ENCODE results near the gene RUVBL2.

The RUVBL2 gene

GRCh38 chr19:48963371-48964204 lies 30.1 kb upstream of the RUVBL2 start:
- peaks cover 0 to 21% (median 7%) of the 10 kb centered on the region in 5 donors for H3K36me3 ChIP-seq (ENCODE audit: control insufficient read depth in 5 of 5, insufficient read depth in 5 of 5, low read length in 5 of 5)
- no peaks in the 10 kb centered on the region for H3K9me3 ChIP-seq (ENCODE audit: control insufficient read depth in 5 of 5, low read length in 5 of 5)
- H3K9ac ChIP-seq (ENCODE audit: low read length in 5 of 5): peak overlapping the region; percentile 65 to 97 (median 82)
- H3K27ac ChIP-seq (ENCODE audit: low read depth, low read length): peak overlapping the region; percentile 99
- H3K27me3 ChIP-seq (ENCODE audit: control insufficient read depth in 5 of 5, insufficient read depth in 4 of 5, low read length in 5 of 5): no peaks in the 10 kb centered on the region
- H3K4me3 ChIP-seq (ENCODE audit: low read depth in 1 of 5, low read length in 5 of 5): peak overlapping the region; percentile 42 to 97 (median 68)
- peaks cover 8 to 62% (median 56%) of the 10 kb centered on the region in 5 donors for H3K4me1 ChIP-seq (ENCODE audit: control insufficient read depth in 5 of 5, insufficient read depth in 5 of 5, low read length in 5 of 5)

GRCh38 chr19:48964205-48965039 lies 29.3 kb upstream of the RUVBL2 start:
- Histone ChIP-seq H3K27me3 (ENCODE audit: control insufficient read depth in 5 of 5, insufficient read depth in 4 of 5, low read length in 5 of 5) (no peaks in the 10 kb centered on the region), H3K9me3 (ENCODE audit: control insufficient read depth in 5 of 5, low read length in 5 of 5) (no peaks in the 10 kb centered on the region), H3K4me1 (ENCODE audit: control insufficient read depth in 5 of 5, insufficient read depth in 5 of 5, low read length in 5 of 5) (peaks cover 8 to 70% (median 65%) of the 10 kb centered on the region in 5 donors), H3K27ac (ENCODE audit: low read depth, low read length) (peak overlapping the region; percentile 99), H3K9ac (ENCODE audit: low read length in 5 of 5) (peak overlapping the region; percentile 65 to 97 (median 82)), H3K4me3 (ENCODE audit: low read depth in 1 of 5, low read length in 5 of 5) (peak overlapping the region; percentile 42 to 97 (median 68)), H3K36me3 (ENCODE audit: control insufficient read depth in 5 of 5, insufficient read depth in 5 of 5, low read length in 5 of 5) (peaks cover 0 to 29% (median 12%) of the 10 kb centered on the region in 5 donors)

- Histone ChIP-seq H3K36me3 (ENCODE audit: control insufficient read depth in 5 of 5, insufficient read depth in 5 of 5, low read length in 5 of 5) (peaks cover 0 to 37% (median 19%) of the 10 kb centered on the region in 5 donors), H3K4me3 (ENCODE audit: low read depth in 1 of 5, low read length in 5 of 5) (peak within 1 kb of the TSS; percentile 81 to 97 (median 96)), H3K27ac (ENCODE audit: low read depth, low read length) (peak within 1 kb of the TSS; percentile 99), H3K4me1 (ENCODE audit: control insufficient read depth in 5 of 5, insufficient read depth in 5 of 5, low read length in 5 of 5) (peaks cover 8 to 73% (median 69%) of the 10 kb centered on the region in 5 donors), H3K9ac (ENCODE audit: low read length in 5 of 5) (peak within 1 kb of the TSS; percentile 83 to 97 (median 88)), H3K9me3 (ENCODE audit: control insufficient read depth in 5 of 5, low read length in 5 of 5) (no peaks in the 10 kb centered on the region), H3K27me3 (ENCODE audit: control insufficient read depth in 5 of 5, insufficient read depth in 4 of 5, low read length in 5 of 5) (no peaks in the 10 kb centered on the region)
Measured at GRCh38 chr19:48965040-48965805, 28.5 kb upstream of the RUVBL2 start, which contains the start of gene FTL. Gene FTL (plus strand): TSS chr19:48965309. CDS start chr19:48965508, 199 bp downstream.

GRCh38 chr19:48965806-48966540 lies 27.7 kb upstream of the RUVBL2 start:
- Histone ChIP-seq H3K9me3 (ENCODE audit: control insufficient read depth in 5 of 5, low read length in 5 of 5) (no peaks in the 10 kb centered on the region), H3K9ac (ENCODE audit: low read length in 5 of 5) (peak overlapping the region; percentile 75 to 96 (median 83)), H3K27me3 (ENCODE audit: control insufficient read depth in 5 of 5, insufficient read depth in 4 of 5, low read length in 5 of 5) (no peaks in the 10 kb centered on the region), H3K36me3 (ENCODE audit: control insufficient read depth in 5 of 5, insufficient read depth in 5 of 5, low read length in 5 of 5) (peaks cover 0 to 44% (median 24%) of the 10 kb centered on the region in 5 donors), H3K4me3 (ENCODE audit: low read depth in 1 of 5, low read length in 5 of 5) (peak overlapping the region; percentile 81 to 97 (median 96)), H3K4me1 (ENCODE audit: control insufficient read depth in 5 of 5, insufficient read depth in 5 of 5, low read length in 5 of 5) (peaks cover 8 to 80% (median 75%) of the 10 kb centered on the region in 5 donors), H3K27ac (ENCODE audit: low read depth, low read length) (peak overlapping the region; percentile 89)

DNA sequence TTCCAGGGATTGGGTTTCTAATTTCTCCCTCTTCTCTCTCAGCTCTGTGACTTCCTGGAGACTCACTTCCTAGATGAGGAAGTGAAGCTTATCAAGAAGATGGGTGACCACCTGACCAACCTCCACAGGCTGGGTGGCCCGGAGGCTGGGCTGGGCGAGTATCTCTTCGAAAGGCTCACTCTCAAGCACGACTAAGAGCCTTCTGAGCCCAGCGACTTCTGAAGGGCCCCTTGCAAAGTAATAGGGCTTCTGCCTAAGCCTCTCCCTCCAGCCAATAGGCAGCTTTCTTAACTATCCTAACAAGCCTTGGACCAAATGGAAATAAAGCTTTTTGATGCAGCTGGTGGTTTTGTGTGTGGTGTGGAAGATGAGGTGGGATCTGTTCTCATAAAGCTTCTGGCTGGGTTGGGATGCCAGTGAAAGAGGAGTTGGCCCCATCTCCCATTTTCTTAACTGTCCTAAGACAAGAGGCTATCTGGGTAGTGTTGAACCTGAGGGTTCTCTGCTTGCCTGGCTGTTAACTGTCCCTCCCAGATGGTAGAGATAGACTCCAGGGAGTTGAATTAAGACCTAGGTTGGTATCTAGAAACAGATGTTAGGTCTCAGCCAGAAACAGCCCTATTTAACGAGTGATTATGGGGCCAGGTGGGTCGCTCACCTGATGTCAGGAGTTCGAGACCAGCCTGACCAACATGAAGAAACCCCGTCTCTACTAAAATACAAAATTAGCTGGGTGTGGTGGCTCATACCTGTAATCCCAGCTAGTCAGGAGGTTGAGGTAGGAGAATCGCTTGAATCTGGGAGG lies 26.9 kb upstream of the RUVBL2 start:
- H3K9ac ChIP-seq (ENCODE audit: low read length in 5 of 5): peak overlapping the region; percentile 75 to 96 (median 83)
- peak overlapping the region; percentile 81 to 97 (median 96) for H3K4me3 ChIP-seq (ENCODE audit: low read depth in 1 of 5, low read length in 5 of 5)
- H3K36me3 ChIP-seq (ENCODE audit: control insufficient read depth in 5 of 5, insufficient read depth in 5 of 5, low read length in 5 of 5): peaks cover 0 to 48% (median 24%) of the 10 kb centered on the region in 5 donors
- H3K9me3 ChIP-seq (ENCODE audit: control insufficient read depth in 5 of 5, low read length in 5 of 5): no peaks in the 10 kb centered on the region
- H3K4me1 ChIP-seq (ENCODE audit: control insufficient read depth in 5 of 5, insufficient read depth in 5 of 5, low read length in 5 of 5): peaks cover 8 to 80% (median 77%) of the 10 kb centered on the region in 5 donors
- H3K27me3 ChIP-seq (ENCODE audit: control insufficient read depth in 5 of 5, insufficient read depth in 4 of 5, low read length in 5 of 5): no peaks in the 10 kb centered on the region
- peak overlapping the region; percentile 89 for H3K27ac ChIP-seq (ENCODE audit: low read depth, low read length)

DNA sequence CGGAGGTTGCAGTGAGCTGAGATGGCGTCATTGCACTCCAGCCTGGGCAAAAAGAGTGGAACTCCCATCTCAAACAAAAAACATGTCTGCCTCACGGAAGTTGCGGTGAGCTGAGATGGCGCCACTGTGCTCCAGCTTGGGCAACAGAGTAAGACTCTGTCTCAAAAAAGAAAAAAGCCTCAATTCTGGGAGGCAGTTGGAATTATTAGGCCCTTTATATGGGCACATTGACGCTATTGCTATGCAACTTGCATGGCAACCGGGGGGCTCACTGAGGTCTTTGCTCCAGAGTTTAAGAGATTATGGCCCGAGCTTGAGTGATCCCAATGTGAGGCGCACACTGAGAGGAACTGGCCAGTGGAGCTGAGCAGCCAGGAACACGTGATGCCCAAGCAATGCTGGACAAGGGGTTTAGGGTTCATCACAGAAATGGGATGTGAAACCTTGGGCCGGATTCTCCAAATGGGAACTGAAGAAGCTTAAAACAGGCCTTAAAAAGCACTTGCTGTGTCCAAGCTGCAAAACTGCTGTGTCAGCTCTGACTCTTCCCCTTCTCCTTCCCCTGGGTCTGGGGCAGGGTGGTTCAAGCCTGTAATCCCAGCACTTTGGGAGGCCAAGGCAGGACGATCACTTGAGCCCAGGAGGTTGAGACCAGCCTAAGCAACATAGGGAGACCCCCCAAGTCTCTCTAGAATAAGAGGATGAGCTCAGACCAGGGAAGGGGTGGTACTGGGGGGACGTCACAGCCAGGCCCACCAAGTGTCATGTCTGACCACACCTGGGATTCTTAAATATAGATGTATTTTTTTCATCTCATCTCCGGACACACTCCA lies 26.1 kb upstream of the RUVBL2 start:
- peak overlapping the region; percentile 89 for H3K27ac ChIP-seq (ENCODE audit: low read depth, low read length)
- peaks cover 8 to 72% (median 70%) of the 10 kb centered on the region in 5 donors for H3K4me1 ChIP-seq (ENCODE audit: control insufficient read depth in 5 of 5, insufficient read depth in 5 of 5, low read length in 5 of 5)
- H3K9me3 ChIP-seq (ENCODE audit: control insufficient read depth in 5 of 5, low read length in 5 of 5): no peaks in the 10 kb centered on the region
- H3K4me3 ChIP-seq (ENCODE audit: low read depth in 1 of 5, low read length in 5 of 5): peak overlapping the region; percentile 81 to 97 (median 96)
- H3K9ac ChIP-seq (ENCODE audit: low read length in 5 of 5): peak overlapping the region in 3 of 5 donors; percentile 28 to 82 (median 63)
- no peaks in the 10 kb centered on the region for H3K27me3 ChIP-seq (ENCODE audit: control insufficient read depth in 5 of 5, insufficient read depth in 4 of 5, low read length in 5 of 5)
- peaks cover 0 to 51% (median 25%) of the 10 kb centered on the region in 5 donors for H3K36me3 ChIP-seq (ENCODE audit: control insufficient read depth in 5 of 5, insufficient read depth in 5 of 5, low read length in 5 of 5)

DNA sequence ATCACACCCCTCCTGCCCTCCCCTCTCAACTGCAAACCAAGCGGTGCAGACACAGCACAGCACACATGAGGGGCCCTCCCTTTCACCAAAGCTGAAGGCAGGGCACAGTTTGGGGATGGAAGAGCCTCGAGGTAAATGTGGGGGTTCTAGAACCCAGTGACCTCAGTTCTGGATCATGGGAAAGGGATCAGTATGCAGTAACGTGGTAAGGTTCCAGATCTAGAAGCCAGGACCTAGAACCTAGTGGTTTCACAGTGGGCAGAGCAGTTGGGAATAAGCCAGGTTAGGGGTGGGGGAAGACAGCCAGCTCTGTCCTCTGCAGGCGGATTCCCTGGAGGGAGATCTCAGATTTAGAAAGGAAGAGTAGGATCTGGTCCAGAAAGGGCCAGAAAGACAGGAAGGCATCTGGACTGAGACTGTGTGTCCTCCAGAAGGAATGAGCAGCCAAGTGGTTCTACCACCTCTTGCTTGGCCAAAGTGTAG lies 25.5 kb upstream of the RUVBL2 start:
- Histone ChIP-seq H3K9me3 (ENCODE audit: control insufficient read depth in 5 of 5, low read length in 5 of 5) (no peaks in the 10 kb centered on the region), H3K4me3 (ENCODE audit: low read depth in 1 of 5, low read length in 5 of 5) (peak overlapping the region in 2 of 5 donors; percentile 7 to 96), H3K27me3 (ENCODE audit: control insufficient read depth in 5 of 5, insufficient read depth in 4 of 5, low read length in 5 of 5) (no peaks in the 10 kb centered on the region), H3K4me1 (ENCODE audit: control insufficient read depth in 5 of 5, insufficient read depth in 5 of 5, low read length in 5 of 5) (peaks cover 8 to 68% (median 67%) of the 10 kb centered on the region in 5 donors), H3K27ac (ENCODE audit: low read depth, low read length) (peak overlapping the region; percentile 89), H3K9ac (ENCODE audit: low read length in 5 of 5) (peak overlapping the region in 2 of 5 donors; percentile 28 to 63), H3K36me3 (ENCODE audit: control insufficient read depth in 5 of 5, insufficient read depth in 5 of 5, low read length in 5 of 5) (peaks cover 0 to 56% (median 31%) of the 10 kb centered on the region in 5 donors)

- Histone ChIP-seq H3K27me3 (ENCODE audit: control insufficient read depth in 5 of 5, insufficient read depth in 4 of 5, low read length in 5 of 5) (no peaks in the 10 kb centered on the region), H3K36me3 (ENCODE audit: control insufficient read depth in 5 of 5, insufficient read depth in 5 of 5, low read length in 5 of 5) (peaks cover 0 to 62% (median 35%) of the 10 kb centered on the region in 5 donors), H3K9ac (ENCODE audit: low read length in 5 of 5) (no peak overlapping the region), H3K27ac (ENCODE audit: low read depth, low read length) (peak overlapping the region; percentile 89), H3K4me1 (ENCODE audit: control insufficient read depth in 5 of 5, insufficient read depth in 5 of 5, low read length in 5 of 5) (peaks cover 8 to 62% (median 61%) of the 10 kb centered on the region in 5 donors), H3K9me3 (ENCODE audit: control insufficient read depth in 5 of 5, low read length in 5 of 5) (no peaks in the 10 kb centered on the region), H3K4me3 (ENCODE audit: low read depth in 1 of 5, low read length in 5 of 5) (no peak overlapping the region)
Measured at GRCh38 chr19:48968813-48969218, 24.9 kb upstream of the RUVBL2 start.
